ENCODE measurements around the gene TSNAX. TPM values are rescaled to one million over a fixed set of nuclear protein-coding genes. Genes with fewer than 3 reads are reported as not detected.

Gene TSNAX
- total and polyA plus RNA-seq, 9 of the 15 experiments (the other 6 are each of a cell fraction or from before 2014, with no cell fraction given): 33.8 to 102 (median 61.2) TPM

- TF ChIP-seq L3MBTL2 (IDR thresholded peaks at IDR 0.05): peak; percentile 95
- TF ChIP-seq SIN3B (IDR thresholded peaks at IDR 0.05; ENCODE audit: low read depth): peak; percentile 63
- peak; percentile 80 for TF ChIP-seq SAP30 (IDR thresholded peaks at IDR 0.05; ENCODE audit: borderline replicate concordance, insufficient read depth, low read depth, low read length, poor library complexity, severe bottlenecking)
- no peak for TF ChIP-seq MAFK (IDR thresholded peaks at IDR 0.05; ENCODE audit: low read length)
- peak; percentile 78; the same call in 1 of the 2 replicates for TF ChIP-seq POLR2AphosphoS2 (IDR thresholded peaks at IDR 0.05; ENCODE audit: low read length)
- peak; percentile 72 for TF ChIP-seq DIDO1 (tag; IDR thresholded peaks at IDR 0.05; ENCODE audit: low read depth)
- peak; percentile 72 for TF ChIP-seq NEUROD1 (IDR thresholded peaks at IDR 0.05; ENCODE audit: borderline replicate concordance, low read depth, low read length, partially characterized antibody)
- TF ChIP-seq MYC (IDR thresholded peaks at IDR 0.05; ENCODE audit: low read depth, low read length): peak; percentile 98
- peak; percentile 75; the same call in 1 of the 2 replicates for TF ChIP-seq MYC (CRISPR knock-in tag; IDR thresholded peaks at IDR 0.05; ENCODE audit: borderline replicate concordance, low read depth)
- no peak for TF ChIP-seq NR3C1 (CRISPR knock-in tag; IDR thresholded peaks at IDR 0.05)
- TF ChIP-seq POLR2A (conservative IDR thresholded peaks at IDR 0.05): peak; percentile 96
- TF ChIP-seq ZNF140 (CRISPR knock-in tag; IDR thresholded peaks at IDR 0.05): no peak
- TF ChIP-seq TSHZ1 (CRISPR knock-in tag; IDR thresholded peaks at IDR 0.05): 0 out of 2 replicates have a peak, but pooled peaks have one; percentile 6
- TF ChIP-seq CLOCK (CRISPR knock-in tag; IDR thresholded peaks at IDR 0.05; ENCODE audit: borderline replicate concordance): no peak
- TF ChIP-seq SIX5 (IDR thresholded peaks at IDR 0.05; ENCODE audit: borderline replicate concordance in 1 of 2, insufficient read depth in 1 of 2, low read depth in 1 of 2, low read length in 2 of 2): peak; percentile 85 to 91
- TF ChIP-seq THAP12 (CRISPR knock-in tag; IDR thresholded peaks at IDR 0.05): peak; percentile 50; the same call in 1 of the 2 replicates
Observed at GRCh38 chr1:231528172-231529029, at the start of gene TSNAX (continued).
